Ovary (tissue), 3 donors: Measurements from ENCODE around the gene ZNF740.

Experiments used
- EP300 ChIP-seq: sonication (generic); formaldehyde crosslinking; IDR thresholded peaks from one replicate; pipeline ENCODE4 v1.6.1; 2017; ENCODE audit warnings: antibody characterized with exemption
- TF ChIP-seq, protein P1 (sequence below), 3 donors: fragments of 450-650 bp in 2 of 3; fragments of 200-600 bp in 1 of 3; IDR thresholded peaks; one replicate each; pipeline versions ENCODE4 v1.5.1 to v1.8.0; 2016 to 2022; ENCODE audit warnings: antibody characterized with exemption in 3 of 3, mild to moderate bottlenecking in 1 of 3
- donor health status: DM: no; HTN: no; CAD: no.

- TF ChIP-seq, protein P1, sequence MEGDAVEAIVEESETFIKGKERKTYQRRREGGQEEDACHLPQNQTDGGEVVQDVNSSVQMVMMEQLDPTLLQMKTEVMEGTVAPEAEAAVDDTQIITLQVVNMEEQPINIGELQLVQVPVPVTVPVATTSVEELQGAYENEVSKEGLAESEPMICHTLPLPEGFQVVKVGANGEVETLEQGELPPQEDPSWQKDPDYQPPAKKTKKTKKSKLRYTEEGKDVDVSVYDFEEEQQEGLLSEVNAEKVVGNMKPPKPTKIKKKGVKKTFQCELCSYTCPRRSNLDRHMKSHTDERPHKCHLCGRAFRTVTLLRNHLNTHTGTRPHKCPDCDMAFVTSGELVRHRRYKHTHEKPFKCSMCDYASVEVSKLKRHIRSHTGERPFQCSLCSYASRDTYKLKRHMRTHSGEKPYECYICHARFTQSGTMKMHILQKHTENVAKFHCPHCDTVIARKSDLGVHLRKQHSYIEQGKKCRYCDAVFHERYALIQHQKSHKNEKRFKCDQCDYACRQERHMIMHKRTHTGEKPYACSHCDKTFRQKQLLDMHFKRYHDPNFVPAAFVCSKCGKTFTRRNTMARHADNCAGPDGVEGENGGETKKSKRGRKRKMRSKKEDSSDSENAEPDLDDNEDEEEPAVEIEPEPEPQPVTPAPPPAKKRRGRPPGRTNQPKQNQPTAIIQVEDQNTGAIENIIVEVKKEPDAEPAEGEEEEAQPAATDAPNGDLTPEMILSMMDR (IDR thresholded peaks at IDR 0.05) = no peak
- no peak for TF ChIP-seq EP300
Measured at GRCh38 chr12:53191885-53192530, 11.5 kb downstream of the ZNF740 start.
